ENCODE measurements around the gene KRT33A. TPM values are rescaled to one million over a fixed set of nuclear protein-coding genes. Genes with fewer than 3 reads are reported as not detected.
"Not testable (repeated sequence)": the region's sequence is repeated elsewhere in the genome, so short reads cannot be mapped to it uniquely, and the experiment has no call there.

The KRT33A gene
- total RNA-seq, 2 experiments from 2014 or later, result not detected

DNA sequence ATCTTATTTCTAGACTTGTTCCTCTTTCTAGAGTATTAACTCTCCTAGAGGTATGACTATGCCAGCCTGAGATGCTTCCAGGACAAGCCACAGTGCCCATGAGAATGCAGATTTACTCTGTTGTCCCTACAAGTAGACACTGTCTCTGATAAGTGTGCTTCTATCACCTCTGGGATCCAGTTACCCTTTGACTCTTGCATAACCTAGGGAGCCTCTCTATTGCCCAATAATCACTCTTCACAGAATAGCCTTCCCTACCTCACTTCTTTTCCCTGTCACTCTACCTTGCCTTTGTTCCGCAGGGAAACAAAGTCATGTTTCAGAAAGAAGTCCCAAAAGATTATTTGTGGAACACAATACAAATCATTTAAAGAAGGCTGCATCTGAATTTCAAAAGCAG, 33.1 kb upstream of the KRT33A start:
- peaks cover 3% of the 10 kb centered on the region for H3K36me3 Mint-ChIP-seq (ENCODE audit: low read depth)
- peaks cover 6% of the 10 kb centered on the region for H3K27me3 Mint-ChIP-seq
- no peak overlapping the region for H3K27ac Mint-ChIP-seq
- peaks cover 19% of the 10 kb centered on the region for H3K9me3 Mint-ChIP-seq
- DNase-seq, result no peak
- POLR2A ChIA-PET, result no interaction called here
- no peaks in the 10 kb centered on the region for H3K4me1 Mint-ChIP-seq
- H3K4me3 Mint-ChIP-seq, result no peak overlapping the region
- CTCF ChIA-PET, result no interaction called here

DNA sequence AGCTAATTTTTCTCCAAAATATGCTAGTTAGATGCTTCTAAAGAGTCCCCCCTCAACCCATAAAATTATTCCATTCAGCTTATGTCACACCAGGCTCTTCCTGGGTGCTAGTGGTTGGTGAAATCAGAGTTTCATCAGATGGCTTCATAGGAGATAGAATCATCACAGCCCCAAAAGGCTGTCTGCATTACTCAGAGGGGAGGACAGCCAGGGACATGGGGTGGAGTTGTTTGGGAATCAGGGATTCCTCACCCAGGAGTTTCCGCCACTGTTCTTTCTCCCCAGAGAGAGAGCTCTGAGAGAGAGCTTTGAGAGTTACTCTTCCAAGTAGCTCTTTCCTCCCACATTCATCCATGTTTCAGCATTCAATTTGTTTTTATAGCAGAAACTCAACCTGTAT, 31.8 kb upstream of the KRT33A start:
- Mint-ChIP-seq H3K36me3 (ENCODE audit: low read depth) (peaks cover 3% of the 10 kb centered on the region), H3K4me3 (no peak overlapping the region), H3K27me3 (peaks cover 6% of the 10 kb centered on the region), H3K9me3 (peaks cover 13% of the 10 kb centered on the region), H3K4me1 (peaks cover 7% of the 10 kb centered on the region), H3K27ac (no peak overlapping the region)
- ChIA-PET CTCF (interaction anchor here (1.3 to 1.4 kb wide), 2 partner anchors 9 to 28 kb away, joined by 4 read pairs; no protein-coding TSS in a partner anchor), POLR2A (no interaction called here)
- no peak for DNase-seq

DNA sequence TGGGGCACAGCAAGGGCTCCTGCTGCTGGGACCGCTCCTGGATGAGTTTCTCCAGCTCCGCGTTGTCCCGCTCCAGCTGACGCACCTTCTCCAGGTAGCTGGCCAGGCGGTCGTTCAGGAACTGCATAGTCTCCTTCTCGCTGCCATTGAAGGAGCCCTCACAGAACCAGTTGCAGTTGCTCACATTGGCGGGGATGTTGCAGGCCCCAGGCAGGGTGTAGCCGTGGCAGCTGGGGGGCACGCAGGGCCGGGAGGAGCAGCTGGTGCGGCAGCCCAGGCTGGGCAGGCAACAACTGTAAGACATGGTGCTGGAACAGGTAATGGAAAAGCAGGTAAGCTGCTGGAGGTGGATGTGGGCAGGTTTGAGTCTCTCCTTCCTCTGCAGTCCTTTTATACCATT, 31.3 kb upstream of the KRT33A start, which contains the start of gene KRT34:
KRT34 (minus strand) TSS at position 364 of the 400 bp plus-strand sequence; CDS start at position 304, 60 bp downstream.
- not testable (repeated sequence) for DNase-seq

DNA sequence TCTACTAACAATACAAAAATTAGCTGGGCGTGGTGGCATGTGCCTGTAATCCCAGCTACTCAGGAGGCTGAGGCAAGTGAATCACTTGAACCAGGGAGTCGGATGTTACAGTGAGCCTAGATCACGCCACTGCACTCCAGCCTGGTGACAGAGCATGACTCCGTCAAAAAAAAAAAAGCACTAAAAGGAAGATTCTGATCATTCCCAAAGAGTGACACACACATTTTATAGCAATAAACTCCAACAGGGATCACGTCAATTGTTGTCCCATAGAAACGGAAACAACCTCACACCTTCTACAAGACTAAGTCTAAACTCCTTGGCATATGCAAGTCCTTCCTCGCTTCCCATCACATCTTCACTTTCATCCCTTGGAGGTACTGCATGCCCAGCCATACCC, 29.5 kb upstream of the KRT33A start:
- H3K4me3 Mint-ChIP-seq; H3K36me3 Mint-ChIP-seq (ENCODE audit: low read depth); POLR2A ChIA-PET; H3K9me3 Mint-ChIP-seq; H3K27me3 Mint-ChIP-seq; DNase-seq; CTCF ChIA-PET; H3K4me1 Mint-ChIP-seq; H3K27ac Mint-ChIP-seq: not testable (repeated sequence)

More for the DNA sequence above, 31.3 kb upstream of the KRT33A start, which contains the start of gene KRT34:
- H3K4me3 Mint-ChIP-seq; H3K4me1 Mint-ChIP-seq; H3K27ac Mint-ChIP-seq; POLR2A ChIA-PET; H3K9me3 Mint-ChIP-seq; H3K27me3 Mint-ChIP-seq; H3K36me3 Mint-ChIP-seq (ENCODE audit: low read depth): not testable (repeated sequence)
- CTCF ChIA-PET, result interaction anchor here (1.3 to 1.4 kb wide), 3 partner anchors 9 to 27 kb away, joined by 4 read pairs; no protein-coding TSS in a partner anchor

DNA sequence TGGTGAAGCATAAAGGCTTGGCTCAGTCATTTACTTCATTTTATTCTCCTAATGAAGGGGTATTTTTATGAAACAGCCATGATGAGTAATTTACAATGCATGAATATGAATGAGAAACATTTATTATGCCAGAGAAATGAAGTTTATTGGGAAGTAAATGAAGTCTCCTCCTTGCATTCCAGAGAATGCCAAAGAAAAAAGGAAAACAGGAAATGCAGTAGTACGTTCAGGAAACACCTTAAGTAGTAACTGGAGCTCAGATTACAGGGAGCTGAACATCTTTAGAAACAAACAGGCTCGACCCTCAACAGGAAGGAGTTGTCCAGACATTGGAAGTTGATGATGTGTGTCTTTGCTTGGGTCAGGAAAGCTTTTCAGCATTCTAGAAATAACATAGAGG, 26.9 kb upstream of the KRT33A start:
- peaks cover 7% of the 10 kb centered on the region for H3K4me1 Mint-ChIP-seq
- ChIA-PET POLR2A (no interaction called here), CTCF (no interaction called here)
- no peak overlapping the region for H3K27ac Mint-ChIP-seq
- peaks cover 4% of the 10 kb centered on the region for H3K27me3 Mint-ChIP-seq
- H3K9me3 Mint-ChIP-seq, result peaks cover 10% of the 10 kb centered on the region
- no peaks in the 10 kb centered on the region for H3K36me3 Mint-ChIP-seq (ENCODE audit: low read depth)
- H3K4me3 Mint-ChIP-seq, result no peak overlapping the region
- no peak for DNase-seq

DNA sequence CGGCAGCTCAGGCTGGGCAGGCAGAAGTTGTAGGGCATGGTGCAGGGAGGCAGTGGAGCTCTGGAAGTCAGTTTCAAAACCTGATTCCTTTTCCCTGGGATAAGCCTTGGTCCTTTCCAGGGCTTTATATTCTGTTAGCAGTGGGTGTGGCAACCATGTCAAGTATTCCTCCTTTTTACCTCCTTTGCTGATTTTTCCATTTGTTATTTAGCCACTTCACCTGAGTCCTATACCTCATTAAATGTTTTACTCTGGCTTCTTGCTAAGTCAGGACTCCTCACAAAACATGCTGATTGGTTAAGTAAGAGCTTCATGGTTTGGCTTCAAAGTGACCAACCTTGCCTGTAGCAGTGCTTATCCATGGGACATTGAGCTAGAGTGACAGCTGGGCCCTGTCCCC, 19.1 kb upstream of the KRT33A start, which contains the start of gene KRT33B:
KRT33B (minus strand) TSS at position 101 of the 400 bp plus-strand sequence; CDS start at position 38, 63 bp downstream.
- Mint-ChIP-seq H3K4me1 (peaks cover 1% of the 10 kb centered on the region), H3K4me3 (no peak within 1 kb of the TSS), H3K9me3 (peaks cover 6% of the 10 kb centered on the region), H3K36me3 (ENCODE audit: low read depth) (no peaks in the 10 kb centered on the region), H3K27me3 (peaks cover 4% of the 10 kb centered on the region), H3K27ac (no peak within 1 kb of the TSS)
- ChIA-PET CTCF (interaction anchor here (2.0 kb wide), 1 partner anchor 180 kb away, joined by 6 read pairs; no protein-coding TSS in a partner anchor), POLR2A (no interaction called here)
- DNase-seq, result no peak

DNA sequence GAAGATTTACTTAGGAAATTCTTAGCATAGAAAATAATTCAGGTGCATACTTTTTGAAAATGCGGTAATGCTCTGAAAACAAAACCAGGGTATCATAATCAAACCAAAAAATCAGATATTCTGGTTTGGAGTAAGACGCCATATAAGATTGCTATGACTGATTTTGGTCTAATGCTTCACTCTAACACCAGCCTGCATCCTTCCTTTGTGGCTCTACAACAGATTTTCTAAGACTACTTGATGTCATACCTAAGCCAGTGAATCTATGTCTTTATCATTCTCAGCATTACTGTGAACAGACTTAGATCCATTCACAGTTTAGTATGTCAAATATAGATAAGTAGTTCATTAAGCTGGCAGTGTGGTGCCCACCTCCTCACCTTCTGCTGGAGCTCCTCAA, 18.4 kb upstream of the KRT33A start:
- H3K4me3 Mint-ChIP-seq, result no peak overlapping the region
- POLR2A ChIA-PET, result no interaction called here
- CTCF ChIA-PET, result interaction anchor here (2.0 kb wide), 1 partner anchor 180 kb away, joined by 6 read pairs; no protein-coding TSS in a partner anchor
- H3K27me3 Mint-ChIP-seq, result peaks cover 1% of the 10 kb centered on the region
- no peaks in the 10 kb centered on the region for H3K36me3 Mint-ChIP-seq (ENCODE audit: low read depth)
- peaks cover 1% of the 10 kb centered on the region for H3K9me3 Mint-ChIP-seq
- no peak overlapping the region for H3K27ac Mint-ChIP-seq
- peaks cover 4% of the 10 kb centered on the region for H3K4me1 Mint-ChIP-seq
- no peak for DNase-seq

DNA sequence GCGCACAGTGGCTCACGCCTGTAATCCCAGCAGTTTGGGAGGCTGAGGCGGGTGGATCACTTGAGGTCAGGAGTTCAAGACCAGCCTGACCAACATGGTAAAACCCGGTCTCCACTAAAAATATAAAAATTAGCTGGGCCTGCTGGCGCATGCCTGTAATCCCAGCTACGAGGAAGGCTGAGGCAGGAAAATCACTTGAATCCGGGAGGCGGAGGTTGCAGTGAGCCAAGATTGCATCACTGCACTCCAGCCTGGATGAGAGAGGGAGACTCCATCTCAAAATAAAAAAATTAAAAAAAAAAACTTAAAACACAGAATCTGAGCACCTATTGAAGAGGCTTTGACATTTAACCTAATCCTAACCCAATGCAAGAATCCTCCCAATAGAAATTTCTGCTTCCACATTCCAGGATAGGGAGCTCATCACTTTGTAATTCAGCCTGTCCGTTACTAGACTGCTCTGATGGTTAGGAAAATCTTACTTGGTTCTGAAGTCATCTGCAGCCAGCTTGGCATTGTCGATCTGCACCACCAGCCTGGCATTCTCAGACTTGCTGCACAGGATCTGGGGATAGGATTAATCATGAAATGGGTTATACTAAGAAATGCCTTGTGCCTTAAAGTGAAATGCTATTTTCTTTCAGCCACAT, 16.9 kb upstream of the KRT33A start:
- no peaks in the 10 kb centered on the region for H3K9me3 Mint-ChIP-seq
- H3K27me3 Mint-ChIP-seq, result no peaks in the 10 kb centered on the region
- ChIA-PET CTCF (no interaction called here), POLR2A (no interaction called here)
- H3K36me3 Mint-ChIP-seq (ENCODE audit: low read depth), result no peaks in the 10 kb centered on the region
- H3K4me3 Mint-ChIP-seq, result no peak overlapping the region
- no peak overlapping the region for H3K27ac Mint-ChIP-seq
- H3K4me1 Mint-ChIP-seq, result peaks cover 4% of the 10 kb centered on the region
- DNase-seq, result no peak

DNA sequence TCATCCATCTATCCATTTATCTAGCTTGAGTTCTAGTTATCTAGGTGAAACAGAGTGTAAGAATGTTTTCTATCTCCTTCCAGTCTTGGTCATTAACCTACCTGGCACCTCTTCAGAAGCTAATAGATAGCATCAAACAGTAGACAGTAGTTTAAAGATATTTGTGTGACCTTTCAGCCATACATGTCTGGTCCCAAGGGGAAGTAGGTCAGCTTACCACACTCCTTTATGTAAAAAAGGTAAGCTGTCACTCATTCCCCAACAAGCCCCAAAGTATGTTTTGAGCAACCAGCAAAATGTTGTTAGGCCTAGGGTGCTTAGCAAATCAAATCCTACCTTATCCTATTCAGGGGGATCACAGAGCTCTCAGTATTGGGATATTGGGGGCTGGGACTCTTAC, 15.4 kb upstream of the KRT33A start:
- POLR2A ChIA-PET, result no interaction called here
- Mint-ChIP-seq H3K4me3 (no peak overlapping the region), H3K9me3 (no peaks in the 10 kb centered on the region), H3K27me3 (no peaks in the 10 kb centered on the region), H3K4me1 (peaks cover 4% of the 10 kb centered on the region), H3K36me3 (ENCODE audit: low read depth) (no peaks in the 10 kb centered on the region), H3K27ac (no peak overlapping the region)
- DNase-seq, result no peak
- CTCF ChIA-PET, result interaction anchor here (0.5 kb wide), 1 partner anchor 193 kb away, joined by 3 read pairs; no protein-coding TSS in a partner anchor

DNA sequence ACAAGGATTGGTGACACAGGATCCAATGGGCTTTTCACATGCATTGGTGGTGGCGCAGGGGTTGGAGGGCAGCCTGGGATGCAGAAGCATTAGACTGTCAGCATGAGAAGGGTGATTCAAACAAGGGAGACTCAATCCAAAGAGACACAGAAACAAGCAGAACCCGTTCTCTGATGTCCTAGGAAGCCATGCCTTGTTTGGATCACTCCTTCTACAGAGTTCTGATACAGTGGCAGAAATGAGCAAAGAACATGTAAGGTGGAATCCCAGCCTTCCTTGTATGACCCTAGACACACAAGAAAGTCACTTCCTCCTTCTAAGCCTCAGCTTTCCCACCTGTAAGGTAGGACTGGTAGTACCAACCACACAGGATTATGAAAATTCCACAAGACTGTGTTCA, 13.3 kb upstream of the KRT33A start:
- H3K27ac Mint-ChIP-seq, result no peak overlapping the region
- POLR2A ChIA-PET, result no interaction called here
- no peak overlapping the region for H3K4me3 Mint-ChIP-seq
- CTCF ChIA-PET, result no interaction called here
- H3K4me1 Mint-ChIP-seq, result peaks cover 2% of the 10 kb centered on the region
- H3K27me3 Mint-ChIP-seq, result no peaks in the 10 kb centered on the region
- DNase-seq, result no peak
- H3K36me3 Mint-ChIP-seq (ENCODE audit: low read depth), result no peaks in the 10 kb centered on the region
- H3K9me3 Mint-ChIP-seq, result no peaks in the 10 kb centered on the region

DNA sequence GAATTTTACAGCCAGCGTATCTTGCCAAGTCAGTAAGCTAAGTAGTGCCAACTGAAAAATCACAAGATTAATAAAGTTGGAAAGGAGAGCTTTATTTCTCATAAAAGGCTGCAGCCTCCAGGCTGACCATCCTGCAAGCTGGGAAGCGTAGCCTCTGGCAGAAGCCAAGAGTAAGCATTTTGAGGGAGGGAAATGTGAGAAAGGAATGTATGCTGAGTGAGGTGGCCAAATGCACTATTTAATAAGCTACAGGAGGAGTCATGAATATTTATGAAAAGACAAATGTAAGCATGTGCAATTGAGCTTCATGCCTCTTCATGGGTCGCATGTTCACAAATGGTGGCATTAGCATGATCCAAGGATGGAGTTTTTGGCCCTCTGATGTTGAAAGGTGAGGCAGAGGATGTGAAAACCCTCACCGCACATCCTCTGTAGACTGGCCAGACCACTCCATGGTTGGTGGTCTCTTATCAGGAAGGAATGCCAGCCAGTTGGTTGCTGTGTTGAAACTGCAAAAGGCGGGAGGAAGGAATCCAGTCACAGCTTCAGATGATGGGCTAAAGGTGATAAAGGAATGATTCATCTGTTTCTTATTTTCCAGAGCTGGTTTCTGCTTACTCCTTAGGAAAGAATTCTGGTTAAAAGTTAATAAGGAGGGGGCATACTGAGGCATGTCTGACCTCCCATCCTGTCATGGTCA, 9.8 kb upstream of the KRT33A start:
- peaks cover 2% of the 10 kb centered on the region for H3K4me1 Mint-ChIP-seq
- H3K27me3 Mint-ChIP-seq, result peaks cover 3% of the 10 kb centered on the region
- H3K36me3 Mint-ChIP-seq (ENCODE audit: low read depth), result no peaks in the 10 kb centered on the region
- POLR2A ChIA-PET, result no interaction called here
- CTCF ChIA-PET, result interaction anchor here (0.6 to 1.5 kb wide), 2 partner anchors 107 to 302 kb away, joined by 3 read pairs; no protein-coding TSS in a partner anchor
- no peaks in the 10 kb centered on the region for H3K9me3 Mint-ChIP-seq
- no peak overlapping the region for H3K27ac Mint-ChIP-seq
- DNase-seq, result no peak
- no peak overlapping the region for H3K4me3 Mint-ChIP-seq

DNA sequence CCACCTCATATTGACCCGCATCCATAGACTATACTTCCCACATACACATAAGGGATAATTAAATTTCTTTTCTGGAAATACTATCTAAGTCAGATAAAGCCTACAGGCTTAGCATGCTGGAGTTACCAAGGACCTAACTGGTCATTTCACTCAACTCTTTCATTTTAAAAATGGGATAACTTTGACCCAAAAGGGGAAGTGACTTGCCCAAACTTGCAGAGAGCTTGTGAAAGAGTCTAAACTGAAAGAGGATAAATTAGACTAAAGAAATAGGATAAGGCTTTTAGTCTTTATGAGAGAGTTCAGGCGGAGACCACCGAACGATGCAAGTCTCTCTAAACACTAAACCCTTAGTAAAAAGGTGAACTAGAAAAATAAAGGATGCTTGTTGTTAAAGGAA, 3.9 kb upstream of the KRT33A start:
- Mint-ChIP-seq H3K4me1 (peaks cover 7% of the 10 kb centered on the region), H3K36me3 (ENCODE audit: low read depth) (no peaks in the 10 kb centered on the region), H3K27me3 (peaks cover 9% of the 10 kb centered on the region), H3K9me3 (no peaks in the 10 kb centered on the region), H3K27ac (no peak overlapping the region), H3K4me3 (no peak overlapping the region)
- POLR2A ChIA-PET, result no interaction called here
- DNase-seq, result no peak
- CTCF ChIA-PET, result interaction anchor here (1.8 kb wide), 1 partner anchor 27 kb away, joined by 4 read pairs; the partner anchor contains the start of gene KRT34

DNA sequence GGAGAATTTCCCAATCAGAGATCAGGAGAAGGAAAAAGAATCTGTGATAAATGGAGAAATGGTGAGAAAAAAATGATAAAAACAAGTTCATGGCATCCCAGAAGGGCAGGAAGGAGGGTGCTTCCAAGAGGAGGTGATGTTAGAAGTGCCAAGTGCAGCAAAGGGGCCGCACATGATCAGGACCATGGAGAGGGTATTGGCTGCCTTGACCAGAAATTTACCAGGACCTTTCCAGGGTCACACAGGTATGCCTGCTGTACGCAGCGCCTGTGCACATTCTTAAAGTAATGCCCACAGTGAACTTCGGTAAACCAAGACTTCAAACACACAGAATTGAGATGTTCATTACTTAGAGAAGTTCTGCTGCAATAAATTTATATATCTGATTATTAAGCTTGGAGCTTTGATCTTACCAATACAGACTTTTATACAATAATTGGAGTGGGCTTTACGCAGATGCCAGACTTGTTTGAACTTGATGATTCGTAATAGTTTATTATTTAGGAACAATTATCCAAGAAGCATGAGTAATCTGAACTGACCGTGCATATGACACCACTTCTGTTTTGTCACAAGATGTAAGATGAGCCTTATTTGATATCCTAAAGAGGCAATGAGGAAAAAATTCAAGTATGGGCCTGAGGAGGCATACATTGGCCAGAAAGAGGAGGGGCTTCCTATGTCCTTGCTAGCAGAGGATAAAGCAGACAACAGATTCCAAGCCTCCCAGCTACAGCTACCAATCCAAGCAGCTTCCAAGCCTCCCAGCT, 2.2 kb upstream of the KRT33A start:
- no peaks in the 10 kb centered on the region for H3K9me3 Mint-ChIP-seq
- H3K4me3 Mint-ChIP-seq, result no peak overlapping the region
- POLR2A ChIA-PET, result no interaction called here
- CTCF ChIA-PET, result no interaction called here
- no peak overlapping the region for H3K27ac Mint-ChIP-seq
- peaks cover 9% of the 10 kb centered on the region for H3K27me3 Mint-ChIP-seq
- H3K36me3 Mint-ChIP-seq (ENCODE audit: low read depth), result no peaks in the 10 kb centered on the region
- DNase-seq, result no peak
- H3K4me1 Mint-ChIP-seq, result peaks cover 7% of the 10 kb centered on the region
